Fibroblast of skin of left quadriceps (primary cell): Measurements from ENCODE around the gene RPS2.
"Not testable (repeated sequence)": the region's sequence is repeated elsewhere in the genome, so short reads cannot be mapped to it uniquely, and the experiment has no call there.

Experiments
- DNase-seq, 2 experiments: peaks; one replicate each; pipeline ENCODE4 v3.0.0-alpha.2; 2013; ENCODE audit warnings: low read depth in 2 of 2

RPS2 gene

DNA sequence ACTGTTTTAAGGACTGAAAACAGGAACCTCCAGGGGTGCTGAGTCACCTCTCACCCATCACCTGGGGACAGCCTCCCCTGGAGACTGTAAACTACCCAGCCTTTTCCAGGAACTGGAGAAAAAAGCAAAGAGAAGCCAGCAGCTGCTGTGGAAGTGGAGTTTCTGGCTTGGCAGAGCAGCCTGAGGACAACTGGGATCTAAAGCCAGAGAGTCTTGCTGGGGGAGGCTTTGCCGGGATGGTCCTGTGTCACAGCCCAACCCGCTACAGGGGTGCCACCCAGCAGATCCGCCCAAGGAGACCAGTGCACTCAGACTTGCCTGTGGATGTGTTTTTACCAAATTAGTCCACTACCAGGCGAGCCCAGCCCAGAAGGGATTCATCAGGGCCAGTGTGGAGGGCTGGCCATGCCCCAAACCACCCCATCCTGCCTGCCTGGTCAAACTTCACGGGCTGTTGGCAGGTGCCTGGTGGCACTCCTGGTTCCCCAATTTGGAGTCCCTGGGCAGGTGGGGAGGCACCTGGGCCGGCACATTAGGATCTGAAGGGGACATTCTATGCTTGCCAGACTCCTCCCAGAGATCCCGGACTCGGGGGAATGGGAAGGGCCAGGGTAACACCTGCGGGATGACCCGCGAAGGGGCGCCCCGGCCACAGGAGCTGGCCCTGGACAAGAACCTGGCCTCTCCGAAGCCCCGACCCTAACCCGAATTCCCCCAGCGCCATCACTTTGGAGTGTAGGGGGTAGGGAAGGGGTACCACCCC lies 22.4 kb downstream of the RPS2 start:
- no peak for DNase-seq

DNA sequence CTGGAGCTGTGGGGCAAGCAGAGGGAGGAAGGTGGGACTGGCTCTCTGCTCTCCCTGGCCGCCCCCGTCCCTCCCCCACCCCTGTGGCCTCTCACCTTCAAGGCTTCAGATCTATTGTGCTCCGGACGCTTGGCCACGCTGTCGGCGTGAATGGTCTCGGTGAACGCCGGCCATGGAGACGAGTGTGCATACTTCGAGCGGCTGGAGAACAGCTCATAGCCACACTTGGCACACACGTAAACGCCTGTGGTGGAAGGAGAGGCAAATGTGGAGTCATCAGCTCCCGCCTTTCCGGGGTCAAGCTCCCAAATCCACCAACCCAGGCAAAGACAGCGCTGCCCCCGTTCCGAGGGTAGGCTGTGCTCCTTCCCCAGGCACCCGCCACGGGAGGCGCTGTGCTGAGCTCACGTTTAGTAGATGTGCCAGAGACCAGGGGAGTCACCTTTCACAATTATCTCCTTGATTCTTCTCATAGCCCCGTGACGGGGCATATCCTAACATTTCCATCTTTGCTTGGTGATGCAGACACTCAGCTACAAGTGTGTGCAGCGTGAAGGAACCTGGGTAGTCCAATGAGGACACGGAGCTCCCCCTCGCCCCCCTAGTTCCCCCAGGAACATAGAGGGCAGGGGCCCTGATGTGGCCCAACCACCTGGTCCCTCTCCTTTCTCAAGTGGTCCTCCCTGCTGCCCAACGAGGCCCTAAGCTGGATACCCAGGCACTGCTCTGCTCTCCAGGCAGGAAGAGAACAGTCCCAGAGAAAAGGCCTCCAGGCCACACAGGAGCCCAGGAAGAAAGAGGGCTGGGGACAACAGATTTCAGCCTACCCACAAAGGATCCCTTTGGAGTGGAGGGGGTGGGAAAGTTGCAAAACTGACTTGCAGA lies 23.2 kb downstream of the RPS2 start:
- DNase-seq: no peak

DNA sequence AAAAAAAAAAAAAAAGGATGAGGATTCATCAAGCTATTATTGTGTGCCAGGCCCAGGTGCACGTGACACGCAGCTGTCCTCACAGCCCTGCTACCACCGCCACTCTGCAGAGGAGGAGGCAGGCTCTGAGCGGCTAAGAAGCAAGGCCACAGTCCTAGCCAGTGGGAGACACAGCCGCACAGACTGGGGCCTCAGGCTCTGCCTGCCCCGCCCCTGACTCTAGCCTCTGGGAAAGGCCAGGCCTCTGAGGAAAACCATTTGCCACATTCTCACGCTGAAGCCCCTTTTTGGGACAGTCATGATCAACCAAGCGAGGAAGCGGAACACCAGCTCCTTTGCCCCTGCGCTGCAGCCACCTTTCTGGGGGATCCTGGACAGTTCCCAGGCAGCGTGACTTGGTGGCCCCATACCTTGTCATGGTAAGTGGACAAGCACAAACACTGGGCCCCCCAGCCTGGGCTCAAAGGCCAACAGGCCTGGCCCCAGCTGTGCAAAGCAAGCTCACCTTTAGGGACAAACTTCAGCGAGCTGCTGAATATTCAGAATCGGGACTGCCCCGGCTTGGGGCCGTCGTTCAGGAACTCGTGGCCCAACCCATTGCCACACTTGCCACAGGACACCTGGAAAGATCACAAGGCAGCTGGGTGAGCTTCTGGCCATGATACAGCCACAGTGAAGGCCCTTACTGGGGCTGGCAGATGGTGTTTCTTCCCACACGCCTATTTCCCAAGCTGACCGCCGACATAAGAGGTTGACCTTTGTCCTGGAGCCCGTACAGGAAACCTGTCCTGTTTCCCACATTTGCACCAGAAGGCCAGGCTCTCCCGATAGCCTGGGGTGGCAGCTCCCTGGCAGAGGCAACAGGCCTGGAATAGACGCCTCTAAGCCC lies 24.1 kb downstream of the RPS2 start:
- DNase-seq: no peak

DNA sequence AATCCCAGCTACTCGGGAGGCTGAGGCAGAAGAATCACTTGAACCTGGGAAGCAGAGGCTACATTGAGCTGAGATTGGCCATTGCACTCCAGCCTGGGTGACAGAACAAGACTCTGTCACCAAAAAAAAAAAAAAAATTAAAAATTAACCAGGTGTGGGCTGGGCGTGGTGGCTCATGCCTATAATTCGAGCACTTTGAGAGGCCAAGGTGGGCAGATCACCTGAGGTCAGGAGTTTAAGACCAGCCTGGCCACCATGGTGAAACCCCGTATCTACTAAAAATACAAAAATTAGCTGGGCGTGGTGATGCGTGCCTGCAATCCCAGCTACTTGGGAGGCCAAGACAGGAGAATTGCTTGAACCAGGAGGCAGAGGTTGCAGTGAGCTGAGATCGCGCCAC lies 24.8 kb downstream of the RPS2 start:
- DNase-seq: not testable (repeated sequence)

DNA sequence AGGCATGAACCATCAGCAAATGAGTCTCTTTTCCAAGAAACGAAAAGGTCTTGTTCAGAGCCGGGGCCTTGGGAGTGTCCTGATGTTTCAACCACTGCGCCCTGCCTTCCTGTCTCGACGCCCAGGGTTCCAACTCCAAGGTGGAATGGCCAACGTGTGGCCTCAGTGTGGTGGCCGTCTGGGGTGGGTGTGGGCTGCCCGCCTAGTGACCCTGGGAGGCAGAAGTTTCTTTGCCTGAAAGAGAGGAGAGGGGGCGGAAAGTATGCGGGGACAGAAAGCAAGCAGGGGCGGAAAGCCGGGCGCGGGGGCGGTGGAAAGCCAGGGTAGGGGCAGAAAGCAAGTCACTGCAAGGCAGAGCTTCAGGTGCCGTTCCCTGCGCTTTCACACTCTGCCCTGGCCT lies 25.7 kb downstream of the RPS2 start:
- DNase-seq: no peak

DNA sequence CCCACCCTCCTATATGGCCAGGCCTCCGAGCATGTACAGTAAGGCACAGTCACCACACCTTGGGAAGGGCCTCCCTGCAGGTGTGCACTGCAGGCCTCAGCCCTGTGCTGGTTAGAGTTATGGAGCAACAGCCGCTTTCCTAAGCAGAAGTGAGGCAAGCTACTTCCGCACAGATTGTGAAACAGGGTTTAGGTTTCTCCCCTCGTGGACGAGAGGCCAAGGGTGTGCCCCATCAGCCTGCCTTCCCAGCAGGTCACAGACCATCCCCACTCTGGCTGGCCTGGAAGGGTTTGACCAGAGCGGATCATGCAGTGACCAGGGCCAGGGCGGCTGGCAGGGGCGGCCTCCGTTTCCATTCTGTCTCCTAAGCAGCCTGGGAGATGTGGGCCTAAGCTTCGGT lies 26.3 kb downstream of the RPS2 start:
- no peak for DNase-seq

DNA sequence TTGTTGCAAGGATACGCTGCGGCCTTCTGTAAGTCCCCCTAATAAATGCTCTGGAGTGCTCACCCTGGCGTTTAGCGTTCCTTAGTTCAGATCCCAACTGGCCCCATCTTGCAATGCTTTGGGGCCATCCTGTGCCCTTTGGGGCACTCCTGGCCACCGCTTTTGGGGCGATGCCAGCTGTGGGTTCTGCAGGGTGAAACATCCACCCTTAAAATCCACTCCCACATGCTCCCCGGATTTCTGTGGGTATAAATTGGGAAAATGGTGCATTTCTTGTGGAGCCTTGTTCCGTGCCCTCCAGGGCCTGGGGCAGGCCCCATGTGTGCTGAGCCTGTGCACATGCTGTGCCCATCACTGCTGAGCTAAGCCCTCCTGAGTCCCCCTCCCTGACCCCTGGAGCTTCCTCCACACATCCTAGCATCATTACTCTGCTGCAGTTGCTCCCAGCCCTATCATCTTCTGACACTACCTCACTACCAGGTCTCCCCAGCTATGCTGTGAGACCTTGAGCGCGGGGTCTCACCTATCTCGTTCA lies 27.6 kb downstream of the RPS2 start:
- no peak for DNase-seq

DNA sequence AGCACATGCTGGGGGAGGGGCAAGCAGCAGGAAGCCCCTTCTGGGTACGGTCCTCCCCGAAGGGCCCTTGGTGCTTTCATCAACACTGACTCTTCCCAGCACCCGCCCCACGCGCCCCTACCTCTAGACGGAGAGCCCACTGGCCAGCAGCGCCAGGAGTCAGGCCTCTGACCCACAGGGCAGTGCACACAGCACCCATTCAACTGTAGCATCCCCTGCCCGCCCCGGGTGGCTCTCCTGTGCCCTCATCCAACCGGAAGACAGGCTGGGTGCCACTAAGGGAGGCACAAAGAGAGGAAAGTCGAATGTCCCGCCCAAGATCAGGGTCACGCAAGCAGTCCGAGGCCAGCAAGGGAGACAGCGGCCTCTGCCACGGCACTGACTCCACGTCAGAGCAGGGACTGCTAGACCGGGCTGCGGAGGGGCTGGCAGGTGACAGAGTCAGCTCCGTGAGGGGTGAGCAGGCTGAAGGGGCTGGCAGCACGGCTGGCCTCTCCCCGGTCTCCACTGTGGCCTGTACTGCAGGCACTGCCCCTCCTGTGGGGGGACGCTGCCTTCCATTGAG lies 31.4 kb downstream of the RPS2 start:
- no peak for DNase-seq

DNA sequence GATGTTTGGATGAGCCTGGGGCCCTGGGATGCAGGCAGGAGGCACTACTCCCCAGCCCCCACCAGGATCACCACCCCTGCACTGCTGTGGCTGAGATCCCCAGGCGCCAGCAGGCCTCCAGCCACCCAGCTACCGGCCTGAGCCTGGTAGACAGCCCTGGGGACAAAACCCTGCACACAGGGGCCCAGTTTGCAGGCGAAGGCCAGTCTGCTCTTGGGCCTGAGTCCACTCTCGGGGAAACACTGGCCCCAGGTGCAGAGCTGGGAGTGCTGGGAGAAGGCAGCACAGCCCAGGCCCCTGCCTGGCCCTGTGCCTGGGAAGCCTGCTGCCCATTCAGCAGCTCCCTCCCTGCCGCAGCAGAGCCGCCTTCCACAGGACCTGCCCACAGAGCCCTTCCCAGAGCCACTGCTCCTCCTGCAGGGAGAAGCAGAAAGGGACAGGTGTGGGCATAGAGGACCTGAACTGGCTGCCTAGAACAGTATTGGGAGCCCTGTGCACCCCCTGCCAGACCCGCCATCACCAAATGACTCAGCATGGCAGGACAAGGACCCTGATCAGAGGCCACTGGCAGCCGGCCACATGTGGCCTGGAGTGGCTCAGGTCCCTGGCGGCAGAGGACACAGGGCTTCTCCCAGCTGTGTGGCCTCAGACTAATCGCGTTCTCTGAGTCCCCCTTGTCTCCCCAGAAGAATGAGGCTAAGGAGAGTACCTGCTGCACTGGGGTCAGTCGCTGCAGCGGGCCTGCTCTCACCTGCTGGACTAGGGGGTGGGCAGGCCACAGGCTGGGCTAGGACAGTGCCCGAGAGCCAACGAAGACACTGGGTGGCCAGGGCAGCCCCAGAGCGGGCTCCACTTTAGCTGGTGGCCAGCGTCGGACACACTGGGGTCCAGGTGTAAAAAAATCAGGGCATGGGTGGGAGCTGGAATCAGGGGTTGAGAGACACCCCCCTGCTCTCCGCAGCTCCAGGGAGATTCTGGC lies 32.3 kb downstream of the RPS2 start:
- DNase-seq: no peak

DNA sequence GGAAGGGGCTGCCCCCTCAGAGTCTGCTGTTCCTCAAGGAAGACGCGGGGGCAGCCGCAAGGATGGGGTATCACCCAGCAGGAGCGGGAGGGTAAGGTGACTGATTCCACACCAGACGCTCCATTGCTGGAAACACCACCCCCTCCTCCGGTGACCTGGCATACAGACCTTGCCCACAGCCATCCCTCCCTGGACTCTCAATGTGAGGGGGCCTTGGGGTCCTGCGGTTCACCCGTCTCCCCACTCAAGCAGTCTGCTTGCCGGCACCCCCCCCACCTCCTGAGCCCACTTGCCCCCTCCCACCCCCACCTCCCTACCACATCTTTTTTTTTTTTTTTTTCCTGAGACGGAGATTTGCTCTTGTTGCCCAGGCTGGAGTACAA lies 34.3 kb downstream of the RPS2 start:
- DNase-seq: no peak

DNA sequence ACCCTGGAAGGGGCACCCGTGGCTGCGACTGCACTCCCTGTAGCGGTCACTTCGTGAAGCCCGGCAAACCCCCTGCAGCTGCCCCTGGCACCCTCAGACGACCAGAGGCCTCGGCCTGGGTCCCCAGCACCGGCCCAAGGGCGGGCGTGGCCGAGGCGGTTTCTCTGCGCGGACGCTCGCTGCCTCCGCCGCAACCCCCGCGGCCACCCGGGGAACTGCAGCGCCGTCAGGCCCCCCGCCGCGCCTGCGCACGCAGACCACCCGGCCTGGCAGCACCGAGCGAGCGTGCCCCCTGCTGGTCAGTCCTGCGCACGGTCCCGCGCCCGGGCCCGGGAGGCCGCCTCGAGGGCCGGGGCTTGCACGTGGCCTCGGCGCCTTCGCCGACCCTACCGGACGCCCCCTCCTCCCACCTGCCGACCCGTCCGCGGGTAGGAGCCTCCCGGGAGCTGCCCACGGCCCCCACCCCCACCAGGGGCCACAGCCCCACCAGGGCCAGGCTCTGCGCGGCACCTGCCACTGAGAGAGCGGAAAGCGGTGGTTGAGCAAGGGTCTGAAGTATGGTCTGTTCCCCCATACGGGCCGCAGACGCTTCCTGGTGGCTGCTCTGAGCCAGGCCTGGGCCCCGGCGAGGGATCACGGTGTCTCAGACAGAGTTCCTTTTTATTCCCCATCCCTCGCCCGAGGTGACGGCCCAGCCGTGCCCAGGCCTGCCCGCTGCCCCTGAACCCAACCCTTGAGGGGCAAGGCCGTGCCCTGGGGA lies 34.9 kb downstream of the RPS2 start:
- DNase-seq: peak; percentile 47 to 60

DNA sequence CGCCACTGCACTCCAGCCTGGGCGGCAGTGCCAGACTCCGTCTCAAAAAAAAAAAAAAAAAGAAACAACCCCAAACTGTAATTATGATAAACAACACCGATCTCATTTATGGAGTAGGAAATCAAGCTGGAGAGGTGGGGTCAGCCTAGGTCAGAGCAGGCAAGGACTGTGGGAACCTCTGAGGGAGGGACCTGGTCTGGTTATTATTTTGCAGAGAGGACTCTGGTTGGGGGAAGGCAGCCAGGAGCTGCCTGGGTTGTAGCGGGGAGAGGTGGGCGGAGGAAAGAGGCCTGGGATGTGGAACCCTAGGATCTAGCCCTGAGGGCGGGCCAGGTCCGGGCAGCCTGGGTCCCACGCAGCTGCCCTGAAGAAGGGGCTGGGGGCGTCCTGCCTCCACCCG lies 35.5 kb downstream of the RPS2 start:
- DNase-seq: no peak

DNA sequence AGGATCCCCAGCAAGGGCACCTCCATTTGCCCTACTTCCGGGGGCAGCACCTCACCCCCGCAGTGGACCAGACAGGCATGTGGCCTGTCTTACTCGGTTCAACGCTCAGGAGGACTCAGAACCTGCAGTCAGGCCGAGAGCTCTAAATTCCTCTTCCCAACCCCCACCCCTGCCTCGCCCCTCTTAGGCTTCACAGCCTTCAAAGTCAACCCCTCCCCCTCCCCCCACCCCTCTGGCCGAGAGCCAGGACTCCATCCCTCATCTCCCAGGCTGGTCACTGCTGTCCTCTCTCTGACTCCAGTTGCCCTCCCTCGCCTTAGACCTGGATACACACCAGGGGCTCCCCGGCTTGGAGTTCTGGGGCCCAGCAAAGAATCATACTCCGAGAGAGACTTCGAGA lies 38.4 kb downstream of the RPS2 start:
- no peak for DNase-seq

DNA sequence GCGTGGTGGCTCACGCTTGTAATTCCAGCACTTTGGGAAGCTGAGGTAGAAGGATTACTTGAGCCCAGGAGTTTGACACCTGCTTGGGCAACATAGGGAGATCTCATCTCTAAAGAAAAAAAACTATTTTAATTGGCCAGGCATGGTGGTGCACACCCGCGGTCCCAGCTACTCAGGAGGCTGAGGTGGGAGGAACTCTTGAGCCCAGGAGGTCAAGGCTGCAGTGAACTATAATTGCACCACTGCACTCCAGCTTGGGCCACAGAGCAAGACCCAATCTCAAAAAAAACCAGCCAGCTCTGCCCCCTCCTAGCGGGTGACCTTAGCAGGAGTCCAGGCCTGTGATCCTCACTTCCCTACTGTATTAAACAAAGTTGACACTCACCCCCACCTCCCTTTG lies 40.5 kb downstream of the RPS2 start:
- DNase-seq: no peak

DNA sequence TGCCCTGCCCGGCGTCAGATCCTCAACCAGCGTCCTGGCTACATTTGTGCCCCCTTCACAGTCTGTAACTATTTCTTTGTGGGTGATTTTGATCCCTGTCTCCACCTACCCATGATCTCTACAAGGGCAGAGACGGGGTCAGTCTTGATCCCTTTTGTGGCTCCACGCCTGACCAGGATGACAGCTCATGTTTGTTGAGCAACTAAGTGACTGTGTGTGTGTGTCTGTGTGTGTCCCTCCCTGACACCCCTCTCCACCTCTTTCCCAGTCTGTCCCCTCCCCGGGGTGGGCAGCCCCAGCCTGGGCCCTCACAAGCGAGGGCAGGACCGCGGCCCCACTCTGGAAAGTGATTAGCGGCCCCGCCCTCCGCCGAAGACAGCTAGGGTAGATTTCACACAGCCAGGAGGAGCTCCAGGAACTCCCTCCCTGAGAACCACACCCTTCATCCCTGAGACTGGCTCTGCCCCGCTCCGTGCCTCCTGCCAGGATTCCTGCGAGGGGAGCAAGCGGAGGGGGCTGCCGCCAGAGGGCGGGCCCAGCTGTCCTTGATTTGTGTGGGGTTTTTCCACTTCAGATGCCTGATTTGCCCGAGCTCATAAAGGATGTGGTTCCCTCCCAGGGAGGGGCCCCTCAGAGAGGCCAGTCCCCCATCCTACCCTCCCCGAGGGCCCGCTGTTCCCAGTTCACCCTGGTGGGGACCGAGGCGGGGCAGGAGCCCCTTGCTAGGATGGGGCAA lies 41.2 kb downstream of the RPS2 start:
- peak in 1 of 2 experiments; percentile 20 for DNase-seq

DNA sequence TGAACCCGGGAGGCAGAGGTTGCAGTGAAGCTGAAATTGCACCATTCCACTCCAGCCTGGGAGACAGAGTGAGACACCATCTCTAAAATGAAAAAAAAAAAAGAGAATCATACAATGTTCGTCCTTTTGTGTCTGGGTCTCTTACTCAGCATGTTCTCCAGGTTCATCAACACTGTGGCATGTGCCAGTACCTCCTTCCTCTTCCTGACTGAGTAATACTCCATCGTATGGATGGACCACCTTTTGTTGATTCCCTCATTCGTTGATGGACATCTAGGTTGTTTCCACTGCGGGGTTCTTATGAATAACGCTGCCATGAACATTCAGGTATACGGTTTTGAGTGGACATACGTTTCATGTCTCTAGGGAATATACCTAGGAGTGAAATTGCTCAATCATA lies 42.3 kb downstream of the RPS2 start:
- no peak for DNase-seq

DNA sequence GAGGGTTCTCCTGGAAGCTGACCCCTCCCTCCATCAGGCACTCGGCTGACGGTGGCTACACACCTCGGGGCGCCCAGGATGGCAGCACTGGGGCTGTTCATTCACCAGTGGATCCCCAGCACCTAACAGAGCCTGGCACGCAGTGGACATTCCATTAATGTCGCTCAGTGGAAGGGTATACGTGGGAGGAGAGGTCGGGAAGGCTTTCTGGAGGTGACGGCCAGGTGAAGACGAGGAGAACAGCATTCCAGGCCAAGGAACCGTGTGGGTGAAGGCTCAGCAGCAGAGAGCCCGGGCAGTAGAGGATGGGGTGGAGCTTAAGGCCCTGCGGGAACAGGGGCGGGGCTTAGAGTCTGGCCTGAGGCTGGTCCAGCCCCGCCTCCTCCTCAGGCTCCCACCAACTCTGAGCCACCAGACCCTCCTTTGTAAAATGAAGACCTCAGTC lies 43.9 kb downstream of the RPS2 start:
- no peak for DNase-seq

DNA sequence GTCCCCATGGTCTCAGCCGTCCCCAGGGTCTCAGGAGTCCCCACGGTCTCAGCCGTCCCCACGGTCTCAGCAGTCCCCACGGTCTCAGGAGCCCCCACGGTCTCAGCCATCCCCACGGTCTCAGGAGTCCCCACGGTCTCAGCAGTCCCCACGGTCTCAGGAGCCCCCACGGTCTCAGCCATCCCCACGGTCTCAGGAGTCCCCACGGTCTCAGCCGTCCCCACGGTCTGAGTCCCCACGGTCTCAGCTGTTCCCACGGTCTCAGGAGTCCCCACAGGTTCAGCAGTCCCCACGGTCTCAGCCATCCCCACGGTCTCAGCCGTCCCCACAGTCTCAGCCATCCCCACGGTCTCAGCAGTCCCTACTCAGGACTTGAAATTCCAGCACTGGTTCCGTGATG lies 44.5 kb downstream of the RPS2 start:
- not testable (repeated sequence) for DNase-seq
